Measurements from ENCODE around the gene KAZN. TPM values are rescaled to one million over a fixed set of nuclear protein-coding genes. Genes with fewer than 3 reads are reported as not detected.

Gene KAZN
- total and polyA plus RNA-seq, 2 donors (not counting 1 experiment from before 2014, with no cell fraction given), result 3.4 to 5.0 TPM

- no peak overlapping the region for H3K9ac ChIP-seq (ENCODE audit: insufficient read depth, low read length)
- H2AFZ ChIP-seq (ENCODE audit: low read length), result no peak overlapping the region
- no peak overlapping the region for H3K4me2 ChIP-seq (ENCODE audit: extremely low read depth, insufficient read depth, low read length)
- no peaks in the 10 kb centered on the region for H3K9me3 ChIP-seq (ENCODE audit: control insufficient read depth, insufficient read depth, low read depth, low read length)
- no peaks in the 10 kb centered on the region for H3K79me2 ChIP-seq (ENCODE audit: control insufficient read depth, insufficient read depth, low read length)
- no peak overlapping the region for H3K4me3 ChIP-seq (replicated peaks in 1 of 4; ENCODE audit: control extremely low read depth in 1 of 4, insufficient read depth in 1 of 4, low read depth in 3 of 4, low read length in 4 of 4)
- H3K27me3 ChIP-seq (ENCODE audit: control insufficient read depth, insufficient read depth, low read length), result no peaks in the 10 kb centered on the region
- DNase-seq (ENCODE audit: low read depth in 2 of 2), result no peak
- H3K36me3 ChIP-seq (ENCODE audit: control insufficient read depth, insufficient read depth, low read length), result no peaks in the 10 kb centered on the region
- H4K20me1 ChIP-seq (ENCODE audit: control insufficient read depth, extremely low read depth, insufficient read depth, low read length), result no peaks in the 10 kb centered on the region
- no peaks in the 10 kb centered on the region for H3K4me1 ChIP-seq (ENCODE audit: control insufficient read depth, extremely low read depth, insufficient read depth, low read length)
- no peak for TF ChIP-seq CTCF (conservative IDR thresholded peaks at IDR 0.05 in 1 of 2, IDR thresholded peaks at IDR 0.05 in 1 of 2; ENCODE audit: low read depth in 1 of 2, low read length in 2 of 2)
- TF ChIP-seq EZH2 (IDR thresholded peaks at IDR 0.05; ENCODE audit: low read length, missing control alignments), result no peak
- H3K27ac ChIP-seq (ENCODE audit: insufficient read depth, low read length), result no peak overlapping the region
Observed at GRCh38 chr1:14649976-14650375, 51.5 kb downstream of the KAZN start.

- Histone ChIP-seq H3K27ac (ENCODE audit: insufficient read depth, low read length) (no peak overlapping the region), H3K4me1 (ENCODE audit: control insufficient read depth, extremely low read depth, insufficient read depth, low read length) (no peaks in the 10 kb centered on the region), H3K9ac (ENCODE audit: insufficient read depth, low read length) (no peak overlapping the region), H3K36me3 (ENCODE audit: control insufficient read depth, insufficient read depth, low read length) (no peaks in the 10 kb centered on the region), H3K27me3 (ENCODE audit: control insufficient read depth, insufficient read depth, low read length) (no peaks in the 10 kb centered on the region), H4K20me1 (ENCODE audit: control insufficient read depth, extremely low read depth, insufficient read depth, low read length) (no peaks in the 10 kb centered on the region), H3K4me3 (replicated peaks in 1 of 4; ENCODE audit: control extremely low read depth in 1 of 4, insufficient read depth in 1 of 4, low read depth in 3 of 4, low read length in 4 of 4) (no peak overlapping the region), H3K4me2 (ENCODE audit: extremely low read depth, insufficient read depth, low read length) (no peak overlapping the region), H3K9me3 (ENCODE audit: control insufficient read depth, insufficient read depth, low read depth, low read length) (no peaks in the 10 kb centered on the region), H2AFZ (ENCODE audit: low read length) (no peak overlapping the region), H3K79me2 (ENCODE audit: control insufficient read depth, insufficient read depth, low read length) (no peaks in the 10 kb centered on the region)
- DNase-seq (ENCODE audit: low read depth in 2 of 2), result no peak
- TF ChIP-seq EZH2 (IDR thresholded peaks at IDR 0.05; ENCODE audit: low read length, missing control alignments) (no peak), CTCF (conservative IDR thresholded peaks at IDR 0.05 in 1 of 2, IDR thresholded peaks at IDR 0.05 in 1 of 2; ENCODE audit: low read depth in 1 of 2, low read length in 2 of 2) (no peak)
Observed at GRCh38 chr1:14650951-14651350, 52.5 kb downstream of the KAZN start.

GRCh38 chr1:14652840-14653239, 54.4 kb downstream of the KAZN start:
- H3K27ac ChIP-seq (ENCODE audit: insufficient read depth, low read length), result no peak overlapping the region
- no peak for TF ChIP-seq EZH2 (IDR thresholded peaks at IDR 0.05; ENCODE audit: low read length, missing control alignments)
- TF ChIP-seq CTCF (conservative IDR thresholded peaks at IDR 0.05 in 1 of 2, IDR thresholded peaks at IDR 0.05 in 1 of 2; ENCODE audit: low read depth in 1 of 2, low read length in 2 of 2), result no peak
- H3K9ac ChIP-seq (ENCODE audit: insufficient read depth, low read length), result no peak overlapping the region
- H3K4me1 ChIP-seq (ENCODE audit: control insufficient read depth, extremely low read depth, insufficient read depth, low read length), result no peaks in the 10 kb centered on the region
- H4K20me1 ChIP-seq (ENCODE audit: control insufficient read depth, extremely low read depth, insufficient read depth, low read length), result no peaks in the 10 kb centered on the region
- H3K27me3 ChIP-seq (ENCODE audit: control insufficient read depth, insufficient read depth, low read length), result no peaks in the 10 kb centered on the region
- DNase-seq (ENCODE audit: low read depth in 2 of 2), result no peak
- no peak overlapping the region for H3K4me3 ChIP-seq (replicated peaks in 1 of 4; ENCODE audit: control extremely low read depth in 1 of 4, insufficient read depth in 1 of 4, low read depth in 3 of 4, low read length in 4 of 4)
- H3K9me3 ChIP-seq (ENCODE audit: control insufficient read depth, insufficient read depth, low read depth, low read length), result no peaks in the 10 kb centered on the region
- H3K4me2 ChIP-seq (ENCODE audit: extremely low read depth, insufficient read depth, low read length), result no peak overlapping the region
- no peak overlapping the region for H2AFZ ChIP-seq (ENCODE audit: low read length)
- H3K79me2 ChIP-seq (ENCODE audit: control insufficient read depth, insufficient read depth, low read length), result no peaks in the 10 kb centered on the region
- H3K36me3 ChIP-seq (ENCODE audit: control insufficient read depth, insufficient read depth, low read length), result no peaks in the 10 kb centered on the region

Measured in fibroblast of lung (primary cell).